Activated CD4-positive, alpha-beta T cell treated with anti-CD3 and anti-CD28 coated beads, Interleukin-2, Interleukin-4, amounts not matched to agents 100 ng/mL and 50 ng/mL, durations not matched to agents 16 hours and 8 hours (primary cell): ENCODE data around the gene BCAR3.
"Not testable (repeated sequence)": the region's sequence is repeated elsewhere in the genome, so short reads cannot be mapped to it uniquely, and the experiment has no call there.

ENCODE experiments used
- DNase-seq: peaks from one replicate; pipeline ENCODE4 v3.0.0-alpha.2; 2020; ENCODE audit warnings: low spot score

The BCAR3 gene

GRCh38 chr1:93705892-93706500 lies 24.4 kb upstream of the BCAR3 start:
- no peak for DNase-seq

GRCh38 chr1:93704052-93704451 lies 22.4 kb upstream of the BCAR3 start:
- no peak for DNase-seq

GRCh38 chr1:93703643-93704042 lies 22.0 kb upstream of the BCAR3 start:
- no peak for DNase-seq

- DNase-seq = no peak
Measured at GRCh38 chr1:93702828-93703183, 21.2 kb upstream of the BCAR3 start.

GRCh38 chr1:93702111-93702827 lies 20.6 kb upstream of the BCAR3 start:
- no peak for DNase-seq

DNA sequence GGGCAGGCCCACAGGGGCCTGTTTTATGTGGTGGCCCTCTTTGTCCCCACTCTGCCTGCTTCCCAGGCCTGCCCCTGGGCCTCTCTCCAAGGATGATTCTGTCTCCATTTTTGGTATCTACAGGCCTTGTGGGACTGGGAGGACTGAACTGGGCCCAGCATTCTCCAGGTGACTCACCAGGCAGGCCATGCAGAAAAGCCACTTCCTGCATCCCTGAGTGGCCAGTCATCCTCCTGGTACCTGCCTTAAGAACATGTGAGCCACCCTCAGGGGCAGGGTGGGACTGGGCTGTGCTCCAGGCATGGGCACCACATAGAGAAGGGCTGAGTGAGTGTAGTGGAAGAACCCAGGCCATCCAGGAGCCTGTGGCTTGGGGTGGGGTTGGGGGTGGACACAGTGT lies 20.0 kb upstream of the BCAR3 start:
- no peak for DNase-seq

GRCh38 chr1:93700532-93701469 lies 19.2 kb upstream of the BCAR3 start:
- DNase-seq = no peak

GRCh38 chr1:93699503-93700168 lies 18.0 kb upstream of the BCAR3 start:
- no peak for DNase-seq

- no peak for DNase-seq
Measured at GRCh38 chr1:93699049-93699384, 17.4 kb upstream of the BCAR3 start.

DNA sequence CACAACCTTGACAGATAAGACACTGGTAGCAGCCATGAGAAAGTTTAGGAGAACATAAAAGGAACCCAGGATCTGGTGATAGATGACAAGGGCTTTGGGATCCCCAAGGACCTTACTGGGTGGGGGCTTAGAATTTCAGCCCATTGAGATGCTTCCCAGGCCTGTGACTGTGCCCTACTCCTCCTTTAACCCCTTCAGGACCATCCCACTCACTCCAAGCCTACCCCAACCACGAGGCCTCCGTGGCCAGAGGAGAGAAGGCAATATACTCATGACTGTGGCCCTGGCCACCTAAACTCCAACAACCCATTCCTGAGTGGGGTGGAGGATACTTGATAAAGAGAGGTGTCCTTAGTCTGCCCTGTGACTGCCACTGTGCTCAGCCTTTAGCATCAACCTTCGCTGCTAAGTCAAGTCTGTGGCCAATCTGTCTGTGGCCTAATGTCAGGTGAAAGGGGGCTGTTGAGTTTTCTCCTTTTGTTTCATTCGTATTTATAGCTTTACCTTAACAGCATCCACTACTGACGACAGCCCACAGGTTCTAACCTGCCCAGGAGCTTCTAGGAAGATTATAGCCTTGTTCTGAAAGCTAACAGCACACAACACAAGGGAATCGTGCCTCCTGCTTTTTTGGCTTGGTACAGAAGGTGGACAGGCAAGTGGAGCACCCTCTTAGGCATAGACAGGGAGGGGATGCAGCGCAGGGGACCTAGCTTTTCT lies 16.9 kb upstream of the BCAR3 start:
- no peak for DNase-seq

- not testable (repeated sequence) for DNase-seq
Measured at GRCh38 chr1:93697566-93697965, 15.9 kb upstream of the BCAR3 start.

GRCh38 chr1:93695411-93696005 lies 13.9 kb upstream of the BCAR3 start:
- DNase-seq = no peak

GRCh38 chr1:93694819-93695218 lies 13.2 kb upstream of the BCAR3 start:
- no peak for DNase-seq

DNA sequence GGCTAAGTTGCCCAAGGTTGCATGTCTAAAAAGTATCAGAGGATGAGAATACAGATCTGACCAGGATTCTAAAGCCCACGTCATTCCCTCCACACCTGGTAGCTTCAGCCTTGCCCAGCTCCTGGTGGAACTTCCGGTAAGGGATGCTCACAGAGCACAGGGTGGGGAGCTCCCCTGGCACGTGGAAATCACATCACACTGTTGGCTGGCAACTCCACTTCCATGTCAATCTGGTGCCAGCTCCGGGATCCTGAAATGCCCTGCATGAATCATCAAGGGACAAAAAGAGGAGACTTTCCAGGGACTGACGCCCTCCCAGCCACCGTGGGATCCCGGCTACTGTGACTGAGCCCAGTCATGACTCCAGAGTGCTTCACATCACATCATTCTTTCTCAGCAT lies 12.4 kb upstream of the BCAR3 start:
- DNase-seq = no peak

DNA sequence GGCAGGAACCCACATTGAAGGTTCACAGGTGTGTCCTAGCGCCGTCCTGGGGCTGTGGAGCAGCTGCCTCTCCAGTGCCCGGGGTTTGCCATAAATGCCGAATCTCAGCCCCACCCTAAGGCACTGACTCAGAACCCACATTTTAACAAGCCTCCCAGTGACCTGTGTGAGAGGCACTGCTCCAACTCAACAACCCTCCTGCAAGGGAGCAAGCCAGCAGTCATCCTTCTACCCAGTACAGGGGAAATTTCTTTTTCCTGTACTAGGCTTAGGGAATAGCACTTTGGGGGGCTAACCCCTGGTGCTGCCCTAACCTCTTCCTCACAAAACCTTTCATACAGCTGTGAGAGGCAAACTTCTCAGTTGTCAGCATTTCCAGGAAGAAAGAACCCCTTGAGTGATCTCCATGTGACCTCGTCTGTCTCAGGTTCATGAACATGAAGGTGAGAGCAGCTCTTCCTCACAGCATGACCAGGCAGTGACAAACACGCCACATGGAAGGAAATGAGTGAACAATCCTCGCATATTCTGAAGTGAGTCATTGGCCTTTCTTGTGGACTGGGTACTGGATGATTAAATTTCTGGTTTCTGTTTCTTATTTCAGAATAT lies 11.4 kb upstream of the BCAR3 start:
- DNase-seq = peak; percentile 86

GRCh38 chr1:93692451-93692861 lies 10.8 kb upstream of the BCAR3 start:
- no peak for DNase-seq

GRCh38 chr1:93692026-93692425 lies 10.4 kb upstream of the BCAR3 start:
- no peak for DNase-seq

GRCh38 chr1:93690921-93691789 lies 9.5 kb upstream of the BCAR3 start:
- no peak for DNase-seq

GRCh38 chr1:93690341-93690740 lies 8.7 kb upstream of the BCAR3 start:
- no peak for DNase-seq
